ENCODE measurements around the gene LINGO3. TPM values are rescaled to one million over a fixed set of nuclear protein-coding genes. Genes with fewer than 3 reads are reported as not detected.

LINGO3 gene
- total RNA-seq, 4 donors from 2014 or later = not detected

DNA sequence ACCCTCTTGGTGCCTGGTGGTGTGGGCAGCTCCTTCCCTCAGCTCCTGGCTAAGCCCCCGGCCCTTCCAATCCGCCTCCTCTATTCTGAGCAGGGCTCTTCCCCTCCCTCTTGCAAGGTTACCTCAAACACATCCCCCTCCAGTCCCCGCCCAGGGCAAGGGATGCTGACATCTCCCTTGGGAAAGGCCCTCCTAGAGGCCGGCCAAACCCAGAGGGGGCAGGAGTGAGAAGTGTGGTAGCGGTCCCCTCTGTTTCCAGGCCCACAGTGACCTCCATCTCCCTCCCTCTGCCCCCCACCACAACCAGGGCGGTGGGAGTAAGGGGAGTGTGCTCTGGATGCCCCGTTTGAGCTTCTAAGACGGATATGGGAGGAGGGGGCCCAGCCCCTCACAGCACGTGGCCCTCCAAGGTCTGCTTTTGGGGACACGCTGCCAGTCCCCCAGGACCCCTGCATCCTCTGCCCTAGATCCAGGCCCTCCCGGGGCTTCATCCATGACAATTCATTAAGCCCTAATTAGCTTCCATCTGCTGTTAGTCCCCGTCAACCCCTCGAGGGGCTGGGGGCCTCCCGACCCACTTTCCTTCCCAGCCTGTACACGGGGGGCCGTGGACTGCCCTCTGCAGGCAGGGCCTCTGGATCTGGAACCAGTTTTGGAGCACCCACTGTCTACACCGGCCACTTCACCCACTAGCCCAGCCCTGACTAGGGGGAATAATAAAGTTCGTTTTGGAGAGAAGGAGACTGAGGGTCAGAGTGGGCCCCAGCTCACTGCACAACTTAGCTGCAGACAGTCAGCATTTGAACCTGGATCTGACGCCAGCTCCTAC lies 2.3 kb downstream of the LINGO3 start:
- TF ChIP-seq POLR2A (IDR thresholded peaks at IDR 0.05) = no peak
- TF ChIP-seq, protein P1, sequence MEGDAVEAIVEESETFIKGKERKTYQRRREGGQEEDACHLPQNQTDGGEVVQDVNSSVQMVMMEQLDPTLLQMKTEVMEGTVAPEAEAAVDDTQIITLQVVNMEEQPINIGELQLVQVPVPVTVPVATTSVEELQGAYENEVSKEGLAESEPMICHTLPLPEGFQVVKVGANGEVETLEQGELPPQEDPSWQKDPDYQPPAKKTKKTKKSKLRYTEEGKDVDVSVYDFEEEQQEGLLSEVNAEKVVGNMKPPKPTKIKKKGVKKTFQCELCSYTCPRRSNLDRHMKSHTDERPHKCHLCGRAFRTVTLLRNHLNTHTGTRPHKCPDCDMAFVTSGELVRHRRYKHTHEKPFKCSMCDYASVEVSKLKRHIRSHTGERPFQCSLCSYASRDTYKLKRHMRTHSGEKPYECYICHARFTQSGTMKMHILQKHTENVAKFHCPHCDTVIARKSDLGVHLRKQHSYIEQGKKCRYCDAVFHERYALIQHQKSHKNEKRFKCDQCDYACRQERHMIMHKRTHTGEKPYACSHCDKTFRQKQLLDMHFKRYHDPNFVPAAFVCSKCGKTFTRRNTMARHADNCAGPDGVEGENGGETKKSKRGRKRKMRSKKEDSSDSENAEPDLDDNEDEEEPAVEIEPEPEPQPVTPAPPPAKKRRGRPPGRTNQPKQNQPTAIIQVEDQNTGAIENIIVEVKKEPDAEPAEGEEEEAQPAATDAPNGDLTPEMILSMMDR (IDR thresholded peaks at IDR 0.05) = no peak
- H3K27ac ChIP-seq = no peak overlapping the region
- DNase-seq = no peak
- H3K9me3 ChIP-seq = no peaks in the 10 kb centered on the region
- no peaks in the 10 kb centered on the region for H3K4me1 ChIP-seq
- no peaks in the 10 kb centered on the region for H3K36me3 ChIP-seq
- H3K27me3 ChIP-seq = peaks cover 5 to 21% of the 10 kb centered on the region in 2 donors
- H3K4me3 ChIP-seq = no peak overlapping the region
- intact Hi-C loops (cut with DNase I; ENCODE audit: low total_unique reads) = no loop called here

DNA sequence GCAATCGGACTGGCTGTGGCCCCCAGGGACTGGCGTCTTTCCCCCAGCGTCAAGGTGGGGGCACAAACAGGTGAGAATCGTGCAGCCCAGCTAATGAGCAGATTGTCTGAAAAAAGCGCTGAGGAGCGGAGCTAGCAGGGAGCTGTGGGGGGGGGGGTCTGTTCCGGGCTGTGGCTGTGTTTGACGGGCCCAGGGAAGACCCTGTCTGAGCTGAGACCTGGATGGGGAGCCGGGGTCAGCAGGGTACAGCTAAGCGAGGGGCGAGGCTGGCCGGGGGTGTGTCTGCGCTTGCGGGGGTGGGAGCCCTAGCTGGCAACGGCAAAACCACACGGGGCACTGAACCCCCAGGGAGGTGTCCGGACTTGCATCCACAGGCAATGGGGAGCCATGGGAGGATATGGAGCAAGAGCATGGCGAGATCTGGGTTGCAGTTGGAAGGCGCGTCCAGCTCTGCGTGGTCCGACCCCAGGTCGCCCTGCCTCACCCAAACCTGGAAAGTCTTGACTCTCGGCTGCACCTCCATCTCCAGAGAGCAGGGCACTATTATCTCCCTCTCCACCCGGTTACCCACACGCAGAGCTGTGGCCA lies 4.6 kb downstream of the LINGO3 start:
- no peaks in the 10 kb centered on the region for H3K36me3 ChIP-seq
- H3K27me3 ChIP-seq = peaks cover 5 to 21% of the 10 kb centered on the region in 2 donors
- no peak for DNase-seq
- H3K4me3 ChIP-seq = no peak overlapping the region
- intact Hi-C loops (cut with DNase I; ENCODE audit: low total_unique reads) = no loop called here
- TF ChIP-seq POLR2A (IDR thresholded peaks at IDR 0.05) = no peak
- TF ChIP-seq, protein P1 (IDR thresholded peaks at IDR 0.05) = no peak
- H3K4me1 ChIP-seq = no peaks in the 10 kb centered on the region
- no peaks in the 10 kb centered on the region for H3K9me3 ChIP-seq
- no peak overlapping the region for H3K27ac ChIP-seq

DNA sequence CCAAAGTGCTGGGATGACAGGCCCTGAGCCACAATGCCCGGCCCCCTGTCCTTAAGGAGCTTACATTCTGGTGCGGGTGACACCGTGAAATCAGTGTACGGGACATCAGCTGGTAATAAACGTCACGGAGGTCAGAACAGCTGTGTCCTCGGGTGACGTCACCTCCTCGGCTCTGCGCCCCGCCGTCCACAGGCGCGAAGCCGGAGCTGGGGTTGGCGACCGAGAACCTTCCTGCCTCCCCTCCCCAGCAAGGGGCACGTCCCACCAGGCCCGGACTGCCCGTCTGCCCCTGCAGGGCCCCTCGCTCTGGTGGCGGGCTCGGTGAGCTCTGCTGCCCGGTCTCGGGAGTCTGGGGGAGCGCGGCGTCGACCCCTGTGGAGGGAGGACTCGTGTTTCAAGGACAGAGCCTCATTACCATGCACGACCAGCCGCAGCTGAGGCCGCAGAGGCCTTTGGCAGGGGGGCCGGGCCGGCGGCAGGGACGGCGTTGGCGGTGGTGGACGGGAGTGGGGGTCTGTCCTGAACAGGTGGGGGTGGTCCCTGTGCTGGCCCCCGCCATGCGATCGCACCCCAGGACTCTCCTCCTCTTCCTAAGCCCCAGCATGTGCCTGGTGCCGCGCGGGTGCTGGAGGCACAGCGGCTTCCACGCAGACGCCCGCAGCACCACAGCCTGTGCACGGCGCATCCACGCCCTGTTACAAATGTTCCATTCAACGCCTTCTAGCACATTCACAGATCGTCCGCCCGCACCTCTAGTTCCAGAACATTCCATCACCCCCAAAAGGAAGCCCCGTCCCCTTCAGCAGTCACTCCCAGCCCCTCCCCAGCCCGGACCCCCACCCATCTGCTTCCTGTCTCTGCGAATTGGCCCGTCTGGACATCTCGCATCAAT lies 5.4 kb downstream of the LINGO3 start:
- no peaks in the 10 kb centered on the region for H3K4me1 ChIP-seq
- TF ChIP-seq, protein P1 (IDR thresholded peaks at IDR 0.05) = no peak
- no peak for TF ChIP-seq POLR2A (IDR thresholded peaks at IDR 0.05)
- no peak overlapping the region for H3K4me3 ChIP-seq
- intact Hi-C loops (cut with DNase I; ENCODE audit: low total_unique reads) = no loop called here
- H3K9me3 ChIP-seq = no peaks in the 10 kb centered on the region
- H3K27ac ChIP-seq = no peak overlapping the region
- DNase-seq = no peak
- H3K36me3 ChIP-seq = no peaks in the 10 kb centered on the region
- H3K27me3 ChIP-seq = peaks cover 3 to 19% of the 10 kb centered on the region in 2 donors

DNA sequence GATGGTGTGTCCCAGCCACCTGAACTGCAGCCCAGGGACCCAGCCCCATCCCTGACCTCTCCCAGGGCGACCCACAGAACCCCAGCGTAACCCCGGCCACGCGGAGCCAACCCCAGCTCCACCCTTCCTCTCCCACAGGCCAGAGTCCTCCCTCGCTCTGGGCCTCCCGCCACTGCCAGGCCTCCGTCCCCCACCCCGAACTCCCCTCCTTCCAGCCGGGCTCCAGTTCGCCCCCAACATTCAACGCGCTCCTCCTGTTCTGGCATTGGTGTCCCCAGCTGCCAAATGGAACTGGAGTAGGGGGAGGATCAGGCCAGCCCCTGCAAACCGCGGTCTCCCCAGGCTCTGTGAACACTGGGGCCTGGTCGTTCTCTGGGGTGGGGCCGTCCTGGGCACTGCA lies 7.4 kb downstream of the LINGO3 start:
- TF ChIP-seq, protein P1 (IDR thresholded peaks at IDR 0.05) = no peak
- TF ChIP-seq POLR2A (IDR thresholded peaks at IDR 0.05) = no peak
- no peak for DNase-seq
- Histone ChIP-seq H3K9me3 (no peaks in the 10 kb centered on the region), H3K36me3 (no peaks in the 10 kb centered on the region), H3K27ac (no peak overlapping the region), H3K27me3 (peaks cover 0 to 6% of the 10 kb centered on the region in 2 donors), H3K4me3 (no peak overlapping the region), H3K4me1 (peaks cover 0 to under 1% of the 10 kb centered on the region in 2 donors)
- intact Hi-C loops (cut with DNase I; ENCODE audit: low total_unique reads) = no loop called here
